ENCODE measurements around the gene DAZAP1.

DAZAP1 gene

GRCh38 chr19:1394252-1395193, 12.9 kb upstream of the DAZAP1 start:
- Histone ChIP-seq H3K4me1 (ENCODE audit: control insufficient read depth, insufficient read depth, low read length, poor library complexity, severe bottlenecking) (peaks cover 11% of the 10 kb centered on the region), H3K4me3 (ENCODE audit: insufficient read depth, low read depth, low read length, poor library complexity, severe bottlenecking) (no peak overlapping the region), H3K27ac (ENCODE audit: insufficient read depth, low read length, poor library complexity, severe bottlenecking) (no peak overlapping the region), H3K36me3 (ENCODE audit: control insufficient read depth, insufficient read depth, low read length) (peaks cover 15% of the 10 kb centered on the region), H3K9me3 (ENCODE audit: control insufficient read depth, low read length) (no peaks in the 10 kb centered on the region), H3K27me3 (replicated peaks; ENCODE audit: control insufficient read depth, insufficient read depth, low read length, poor library complexity, severe bottlenecking) (no peaks in the 10 kb centered on the region)
- no peak for DNase-seq

DNA sequence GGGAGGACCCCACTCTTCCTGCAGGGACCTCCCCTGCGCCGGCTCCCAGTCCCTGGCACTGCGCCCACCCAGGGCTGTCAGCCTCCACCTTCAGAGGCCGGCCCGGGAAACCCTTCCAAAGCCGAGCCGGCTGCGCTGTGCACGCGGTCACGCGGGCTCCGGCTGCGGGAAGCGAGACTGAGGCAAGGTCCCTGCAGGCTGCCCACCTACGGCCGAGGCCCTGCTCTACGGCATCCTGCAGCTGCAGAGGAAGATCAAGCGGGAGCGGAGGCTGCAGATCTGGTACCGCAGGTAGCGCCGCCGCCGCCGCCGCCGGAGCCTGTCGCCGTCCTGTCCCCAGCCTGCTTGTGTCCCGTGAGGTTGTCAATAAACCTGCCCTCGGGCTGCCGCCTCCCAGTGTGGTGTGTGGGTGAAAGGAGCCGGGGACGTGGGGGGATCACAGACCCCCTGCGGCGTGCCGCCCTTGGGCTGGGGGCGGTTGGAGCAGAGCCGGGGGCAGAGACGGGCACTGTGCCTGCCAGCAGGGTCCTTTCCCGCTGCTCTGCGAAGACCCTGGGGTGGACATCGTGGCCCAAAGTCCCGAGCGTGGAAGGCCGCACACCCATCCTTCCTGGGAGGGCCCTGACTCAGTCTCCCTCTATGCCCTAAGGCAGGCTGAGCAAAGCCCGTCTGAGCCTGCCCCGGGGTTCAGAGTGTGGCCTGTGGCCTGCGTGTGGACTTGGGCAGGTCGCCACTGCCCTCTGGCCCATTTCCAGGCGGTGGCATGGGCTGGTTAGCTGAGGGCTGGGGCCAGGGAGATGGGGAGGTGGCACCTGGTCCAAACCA, 12.0 kb upstream of the DAZAP1 start:
- H3K27ac ChIP-seq (ENCODE audit: insufficient read depth, low read length, poor library complexity, severe bottlenecking), result no peak overlapping the region
- H3K4me1 ChIP-seq (ENCODE audit: control insufficient read depth, insufficient read depth, low read length, poor library complexity, severe bottlenecking), result peaks cover 11% of the 10 kb centered on the region
- H3K36me3 ChIP-seq (ENCODE audit: control insufficient read depth, insufficient read depth, low read length), result peaks cover 15% of the 10 kb centered on the region
- no peaks in the 10 kb centered on the region for H3K27me3 ChIP-seq (replicated peaks; ENCODE audit: control insufficient read depth, insufficient read depth, low read length, poor library complexity, severe bottlenecking)
- no peak for DNase-seq
- no peak overlapping the region for H3K4me3 ChIP-seq (ENCODE audit: insufficient read depth, low read depth, low read length, poor library complexity, severe bottlenecking)
- H3K9me3 ChIP-seq (ENCODE audit: control insufficient read depth, low read length), result no peaks in the 10 kb centered on the region

GRCh38 chr19:1396019-1396767, 11.2 kb upstream of the DAZAP1 start:
- H3K27me3 ChIP-seq (replicated peaks; ENCODE audit: control insufficient read depth, insufficient read depth, low read length, poor library complexity, severe bottlenecking), result no peaks in the 10 kb centered on the region
- no peak overlapping the region for H3K27ac ChIP-seq (ENCODE audit: insufficient read depth, low read length, poor library complexity, severe bottlenecking)
- H3K9me3 ChIP-seq (ENCODE audit: control insufficient read depth, low read length), result no peaks in the 10 kb centered on the region
- H3K4me1 ChIP-seq (ENCODE audit: control insufficient read depth, insufficient read depth, low read length, poor library complexity, severe bottlenecking), result peaks cover 18% of the 10 kb centered on the region
- DNase-seq, result no peak
- H3K36me3 ChIP-seq (ENCODE audit: control insufficient read depth, insufficient read depth, low read length), result peaks cover 13% of the 10 kb centered on the region
- no peak overlapping the region for H3K4me3 ChIP-seq (ENCODE audit: insufficient read depth, low read depth, low read length, poor library complexity, severe bottlenecking)

- Histone ChIP-seq H3K4me3 (ENCODE audit: insufficient read depth, low read depth, low read length, poor library complexity, severe bottlenecking) (no peak overlapping the region), H3K36me3 (ENCODE audit: control insufficient read depth, insufficient read depth, low read length) (peaks cover 11% of the 10 kb centered on the region), H3K9me3 (ENCODE audit: control insufficient read depth, low read length) (no peaks in the 10 kb centered on the region), H3K27me3 (replicated peaks; ENCODE audit: control insufficient read depth, insufficient read depth, low read length, poor library complexity, severe bottlenecking) (no peaks in the 10 kb centered on the region), H3K27ac (ENCODE audit: insufficient read depth, low read length, poor library complexity, severe bottlenecking) (no peak overlapping the region), H3K4me1 (ENCODE audit: control insufficient read depth, insufficient read depth, low read length, poor library complexity, severe bottlenecking) (peaks cover 24% of the 10 kb centered on the region)
- DNase-seq, result no peak
These were observed 10.4 kb upstream of the DAZAP1 start for GRCh38 chr19:1396768-1397679.

DNA sequence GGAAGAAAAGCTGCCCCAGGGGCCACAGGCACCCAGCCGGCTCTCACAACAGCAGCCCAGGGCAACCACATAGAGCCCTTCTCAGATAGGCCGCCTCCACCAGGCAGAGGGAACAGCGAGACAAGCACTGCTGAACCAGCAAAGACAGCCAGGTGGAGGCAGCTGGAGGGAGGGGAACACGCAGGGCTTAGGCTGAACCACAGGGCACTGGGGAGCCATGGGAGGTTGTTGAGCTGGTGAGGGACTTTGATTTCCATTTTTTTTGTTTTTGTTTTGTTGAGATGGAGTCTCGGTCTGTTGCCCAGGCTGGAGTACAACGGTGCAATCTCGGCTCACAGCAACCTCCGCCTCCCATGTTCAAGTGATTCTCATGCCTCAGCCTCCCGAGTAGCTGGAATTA, 9.5 kb upstream of the DAZAP1 start:
- Histone ChIP-seq H3K4me1 (ENCODE audit: control insufficient read depth, insufficient read depth, low read length, poor library complexity, severe bottlenecking) (peaks cover 24% of the 10 kb centered on the region), H3K36me3 (ENCODE audit: control insufficient read depth, insufficient read depth, low read length) (peaks cover 3% of the 10 kb centered on the region), H3K4me3 (ENCODE audit: insufficient read depth, low read depth, low read length, poor library complexity, severe bottlenecking) (no peak overlapping the region), H3K27ac (ENCODE audit: insufficient read depth, low read length, poor library complexity, severe bottlenecking) (no peak overlapping the region), H3K9me3 (ENCODE audit: control insufficient read depth, low read length) (no peaks in the 10 kb centered on the region), H3K27me3 (replicated peaks; ENCODE audit: control insufficient read depth, insufficient read depth, low read length, poor library complexity, severe bottlenecking) (no peaks in the 10 kb centered on the region)
- DNase-seq, result no peak

DNA sequence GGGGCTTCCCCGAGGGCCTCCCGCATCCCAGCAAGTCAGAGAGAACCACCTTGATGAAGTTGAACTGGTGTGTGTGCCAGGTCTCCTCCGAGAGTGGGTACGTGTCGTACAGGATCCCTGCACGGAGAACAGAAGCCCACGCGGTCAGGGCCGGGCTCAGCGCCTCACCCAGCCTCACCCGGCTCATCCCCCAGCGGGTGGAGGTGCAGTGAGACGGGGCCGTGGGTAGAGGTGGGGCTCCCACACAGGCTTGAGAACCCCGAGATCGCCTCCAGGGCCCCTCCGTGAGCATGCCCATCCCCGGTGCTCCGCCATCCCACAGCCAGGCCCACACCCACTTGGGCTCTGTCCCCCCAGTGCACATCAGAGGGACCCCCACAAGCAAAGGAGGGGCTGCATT, 8.3 kb upstream of the DAZAP1 start:
- H3K4me1 ChIP-seq (ENCODE audit: control insufficient read depth, insufficient read depth, low read length, poor library complexity, severe bottlenecking), result peaks cover 24% of the 10 kb centered on the region
- no peak overlapping the region for H3K27ac ChIP-seq (ENCODE audit: insufficient read depth, low read length, poor library complexity, severe bottlenecking)
- H3K27me3 ChIP-seq (replicated peaks; ENCODE audit: control insufficient read depth, insufficient read depth, low read length, poor library complexity, severe bottlenecking), result no peaks in the 10 kb centered on the region
- H3K36me3 ChIP-seq (ENCODE audit: control insufficient read depth, insufficient read depth, low read length), result no peaks in the 10 kb centered on the region
- DNase-seq, result no peak
- no peaks in the 10 kb centered on the region for H3K9me3 ChIP-seq (ENCODE audit: control insufficient read depth, low read length)
- no peak overlapping the region for H3K4me3 ChIP-seq (ENCODE audit: insufficient read depth, low read depth, low read length, poor library complexity, severe bottlenecking)

GRCh38 chr19:1399745-1400144, 7.6 kb upstream of the DAZAP1 start:
- no peak overlapping the region for H3K27ac ChIP-seq (ENCODE audit: insufficient read depth, low read length, poor library complexity, severe bottlenecking)
- H3K27me3 ChIP-seq (replicated peaks; ENCODE audit: control insufficient read depth, insufficient read depth, low read length, poor library complexity, severe bottlenecking), result no peaks in the 10 kb centered on the region
- DNase-seq, result no peak
- no peaks in the 10 kb centered on the region for H3K9me3 ChIP-seq (ENCODE audit: control insufficient read depth, low read length)
- H3K4me3 ChIP-seq (ENCODE audit: insufficient read depth, low read depth, low read length, poor library complexity, severe bottlenecking), result no peak overlapping the region
- H3K4me1 ChIP-seq (ENCODE audit: control insufficient read depth, insufficient read depth, low read length, poor library complexity, severe bottlenecking), result peaks cover 24% of the 10 kb centered on the region
- H3K36me3 ChIP-seq (ENCODE audit: control insufficient read depth, insufficient read depth, low read length), result no peaks in the 10 kb centered on the region

DNA sequence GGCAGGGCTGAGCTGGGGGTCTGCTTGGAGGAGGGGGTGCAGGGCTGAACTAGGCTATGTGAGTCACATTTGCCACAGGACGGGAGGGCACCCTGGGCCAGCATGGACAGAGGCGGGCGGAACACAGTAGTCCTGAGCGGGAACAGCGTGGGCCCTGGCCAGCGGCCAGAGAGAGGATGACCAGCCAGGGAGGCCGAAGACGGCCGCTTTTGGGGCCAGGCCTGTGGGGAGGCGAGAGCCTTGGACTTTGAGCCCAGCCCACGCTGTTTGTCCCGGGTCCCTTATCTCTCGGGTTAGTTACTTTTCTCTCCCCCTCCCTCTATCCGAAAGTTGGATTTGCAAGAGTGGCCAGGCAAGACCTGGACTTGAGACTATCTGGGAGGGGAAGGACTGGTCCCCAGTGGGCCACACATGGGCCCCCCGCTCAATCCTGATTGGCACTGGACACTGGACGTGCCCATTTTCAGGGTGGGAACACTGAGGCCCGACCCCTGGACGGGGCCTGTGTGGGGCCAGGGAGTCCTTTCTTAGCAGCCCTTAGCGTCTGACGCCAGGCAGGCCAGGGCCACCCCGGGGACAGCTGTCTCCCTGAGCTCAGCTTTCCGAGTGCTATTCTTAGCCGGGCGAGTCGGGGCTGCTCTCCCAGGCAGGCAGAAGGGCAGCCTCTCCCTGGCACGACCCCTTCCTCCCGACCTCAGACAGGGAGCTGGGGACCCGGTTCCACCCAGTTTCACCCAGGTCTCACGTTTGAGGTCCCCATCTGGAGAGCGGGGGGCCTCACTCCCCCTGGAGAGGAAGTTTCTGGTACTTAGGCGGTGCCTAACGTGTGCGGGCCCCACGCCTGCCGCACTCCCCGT, 6.9 kb upstream of the DAZAP1 start:
- no peak for DNase-seq
- Histone ChIP-seq H3K4me3 (ENCODE audit: insufficient read depth, low read depth, low read length, poor library complexity, severe bottlenecking) (peak overlapping the region; percentile 62), H3K27ac (ENCODE audit: insufficient read depth, low read length, poor library complexity, severe bottlenecking) (no peak overlapping the region)

More for the DNA sequence above, 6.9 kb upstream of the DAZAP1 start:
- Histone ChIP-seq H3K27me3 (replicated peaks; ENCODE audit: control insufficient read depth, insufficient read depth, low read length, poor library complexity, severe bottlenecking) (no peaks in the 10 kb centered on the region), H3K36me3 (ENCODE audit: control insufficient read depth, insufficient read depth, low read length) (no peaks in the 10 kb centered on the region), H3K9me3 (ENCODE audit: control insufficient read depth, low read length) (no peaks in the 10 kb centered on the region), H3K4me1 (ENCODE audit: control insufficient read depth, insufficient read depth, low read length, poor library complexity, severe bottlenecking) (peaks cover 24% of the 10 kb centered on the region)
